GM12878 (cell line): ENCODE measurements around the gene SPIRE1.

ENCODE experiments used
- CREB1 ChIP-seq: IDR thresholded peaks from 2 replicates; pipeline ENCODE4 v1.6.1; 2012; ENCODE audit warnings: low read depth, mild to moderate bottlenecking, inconsistent platforms
- CREM ChIP-seq: IDR thresholded peaks from 2 replicates; pipeline ENCODE4 v1.6.1; 2014; ENCODE audit warnings: antibody characterized with exemption, low read depth
- CTCF ChIP-seq, 3 experiments: IDR thresholded peaks in 2 of 3; conservative IDR thresholded peaks in 1 of 3; 2 replicates each; pipeline ENCODE4 v1.5.1; 2011; ENCODE audit warnings: low read depth in 3 of 3, low read length in 3 of 3, mild to moderate bottlenecking in 3 of 3, control low read depth in 2 of 3, moderate library complexity in 2 of 3, inconsistent platforms in 1 of 3, mixed read lengths in 1 of 3; ENCODE audit not compliant: control insufficient read depth in 2 of 3, insufficient read depth in 1 of 3; ENCODE audit errors: extremely low read depth in 1 of 3
- EP300 ChIP-seq, 2 experiments: fragments of 150-350 bp in 1 of 2; IDR thresholded peaks; 2 replicates each; pipeline ENCODE4 v1.6.1; 2011 to 2012; ENCODE audit warnings: low read depth in 2 of 2, low read length in 2 of 2, borderline replicate concordance in 1 of 2, improper control_type of control experiment in 1 of 2, inconsistent platforms in 1 of 2; ENCODE audit not compliant: control insufficient read depth in 1 of 2
- HDAC6 ChIP-seq: fragments of 200-600 bp; sonication (generic); IDR thresholded peaks from one replicate; pipeline ENCODE4 v1.8.0; 2017; ENCODE audit warnings: antibody characterized with exemption; ENCODE audit not compliant: unreplicated experiment
- SP1 ChIP-seq: IDR thresholded peaks from one replicate; pipeline ENCODE4 v1.6.1; 2011; ENCODE audit warnings: low read depth, low read length
- SRF ChIP-seq, 2 experiments: IDR thresholded peaks; 2 replicates each; pipeline ENCODE4 v1.6.1; 2011; ENCODE audit warnings: low read depth in 2 of 2, low read length in 2 of 2, mild to moderate bottlenecking in 1 of 2, moderate library complexity in 1 of 2
- TF ChIP-seq, protein P1 (sequence below): fragments of 150-350 bp; IDR thresholded peaks from 2 replicates; pipeline ENCODE4 v1.6.1; 2016; ENCODE audit warnings: low read depth, low read length

GRCh38 chr18:12474876-12475275, 183.0 kb downstream of the SPIRE1 start:
- TF ChIP-seq CTCF (IDR thresholded peaks at IDR 0.05 in 2 of 3, conservative IDR thresholded peaks at IDR 0.05 in 1 of 3; ENCODE audit: control insufficient read depth in 2 of 3, extremely low read depth in 1 of 3, insufficient read depth in 1 of 3, low read depth in 3 of 3, low read length in 3 of 3) = no peak
- no peak for TF ChIP-seq EP300 (IDR thresholded peaks at IDR 0.05; ENCODE audit: borderline replicate concordance in 1 of 2, control insufficient read depth in 1 of 2, low read depth in 2 of 2, low read length in 2 of 2)
- TF ChIP-seq, protein P1, sequence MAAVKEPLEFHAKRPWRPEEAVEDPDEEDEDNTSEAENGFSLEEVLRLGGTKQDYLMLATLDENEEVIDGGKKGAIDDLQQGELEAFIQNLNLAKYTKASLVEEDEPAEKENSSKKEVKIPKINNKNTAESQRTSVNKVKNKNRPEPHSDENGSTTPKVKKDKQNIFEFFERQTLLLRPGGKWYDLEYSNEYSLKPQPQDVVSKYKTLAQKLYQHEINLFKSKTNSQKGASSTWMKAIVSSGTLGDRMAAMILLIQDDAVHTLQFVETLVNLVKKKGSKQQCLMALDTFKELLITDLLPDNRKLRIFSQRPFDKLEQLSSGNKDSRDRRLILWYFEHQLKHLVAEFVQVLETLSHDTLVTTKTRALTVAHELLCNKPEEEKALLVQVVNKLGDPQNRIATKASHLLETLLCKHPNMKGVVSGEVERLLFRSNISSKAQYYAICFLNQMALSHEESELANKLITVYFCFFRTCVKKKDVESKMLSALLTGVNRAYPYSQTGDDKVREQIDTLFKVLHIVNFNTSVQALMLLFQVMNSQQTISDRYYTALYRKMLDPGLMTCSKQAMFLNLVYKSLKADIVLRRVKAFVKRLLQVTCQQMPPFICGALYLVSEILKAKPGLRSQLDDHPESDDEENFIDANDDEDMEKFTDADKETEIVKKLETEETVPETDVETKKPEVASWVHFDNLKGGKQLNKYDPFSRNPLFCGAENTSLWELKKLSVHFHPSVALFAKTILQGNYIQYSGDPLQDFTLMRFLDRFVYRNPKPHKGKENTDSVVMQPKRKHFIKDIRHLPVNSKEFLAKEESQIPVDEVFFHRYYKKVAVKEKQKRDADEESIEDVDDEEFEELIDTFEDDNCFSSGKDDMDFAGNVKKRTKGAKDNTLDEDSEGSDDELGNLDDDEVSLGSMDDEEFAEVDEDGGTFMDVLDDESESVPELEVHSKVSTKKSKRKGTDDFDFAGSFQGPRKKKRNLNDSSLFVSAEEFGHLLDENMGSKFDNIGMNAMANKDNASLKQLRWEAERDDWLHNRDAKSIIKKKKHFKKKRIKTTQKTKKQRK = no peak
- no peak for TF ChIP-seq SP1
- TF ChIP-seq SRF (IDR thresholded peaks at IDR 0.05; ENCODE audit: low read depth in 2 of 2, low read length in 2 of 2) = no peak
- no peak for TF ChIP-seq CREB1
- TF ChIP-seq HDAC6 = no peak
- TF ChIP-seq CREM = no peak
